Measurements from ENCODE around the gene CCDC66.
A peak's percentile ranks its signal among the peaks of the same experiment; 100 is the strongest.

Gene CCDC66

DNA sequence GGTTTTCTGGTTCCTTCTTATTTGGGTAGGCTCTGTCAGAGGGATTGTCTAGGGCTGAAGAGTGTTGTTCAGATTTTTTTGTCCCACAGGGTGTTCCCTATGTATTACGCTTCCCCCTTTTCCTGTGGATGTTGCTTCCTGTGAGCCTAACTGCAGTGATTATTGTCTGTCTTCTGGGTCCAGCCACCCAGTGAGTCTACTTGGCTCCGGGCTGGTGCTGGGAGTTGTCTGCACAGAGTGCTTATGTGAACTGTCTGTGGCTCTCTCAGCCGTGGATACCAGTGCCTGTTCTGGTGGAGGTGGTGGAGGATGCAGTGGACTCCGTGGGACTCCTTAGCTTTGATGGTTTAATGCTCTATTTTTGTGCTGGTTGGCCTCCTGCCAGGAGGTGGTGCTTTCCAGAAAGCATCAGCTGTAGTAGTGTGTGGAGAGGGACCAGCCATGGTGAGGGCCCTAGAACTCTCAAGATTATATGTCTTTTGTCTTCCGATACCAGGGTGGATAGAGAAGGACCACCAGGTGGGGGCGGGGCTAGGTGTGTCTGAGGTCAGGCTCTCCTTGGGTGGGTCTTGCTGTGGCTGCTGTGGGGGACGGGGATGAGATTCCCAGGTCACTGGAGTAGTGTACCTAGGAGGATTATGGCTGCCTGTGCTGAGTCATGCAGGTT is 53.8 kb downstream of the CCDC66 start:
- TF ChIP-seq POLR2A (IDR thresholded peaks at IDR 0.05; ENCODE audit: low read depth, low read length): no peak
- FAIRE-seq: no peak
- DNase-seq (ENCODE audit: insufficient read length, low spot score): no peak

- FAIRE-seq (no peak), DNase-seq (ENCODE audit: insufficient read length, low spot score) (no peak)
- TF ChIP-seq POLR2A (IDR thresholded peaks at IDR 0.05; ENCODE audit: low read depth, low read length): no peak
Observed at GRCh38 chr3:56611364-56611763, 54.4 kb downstream of the CCDC66 start.

GRCh38 chr3:56612146-56612545 is 55.2 kb downstream of the CCDC66 start:
- no peak for FAIRE-seq
- TF ChIP-seq POLR2A (IDR thresholded peaks at IDR 0.05; ENCODE audit: low read depth, low read length): no peak

GRCh38 chr3:56613016-56613415 is 56.0 kb downstream of the CCDC66 start:
- FAIRE-seq (no peak), DNase-seq (ENCODE audit: insufficient read length, low spot score) (no peak)
- TF ChIP-seq POLR2A (IDR thresholded peaks at IDR 0.05; ENCODE audit: low read depth, low read length): no peak

More at GRCh38 chr3:56612146-56612545, 55.2 kb downstream of the CCDC66 start:
- DNase-seq (ENCODE audit: insufficient read length, low spot score): no peak

GRCh38 chr3:56616478-56617006 is 59.6 kb downstream of the CCDC66 start:
- FAIRE-seq: no peak
- DNase-seq (ENCODE audit: insufficient read length, low spot score): no peak
- TF ChIP-seq POLR2A (IDR thresholded peaks at IDR 0.05; ENCODE audit: low read depth, low read length): no peak

DNA sequence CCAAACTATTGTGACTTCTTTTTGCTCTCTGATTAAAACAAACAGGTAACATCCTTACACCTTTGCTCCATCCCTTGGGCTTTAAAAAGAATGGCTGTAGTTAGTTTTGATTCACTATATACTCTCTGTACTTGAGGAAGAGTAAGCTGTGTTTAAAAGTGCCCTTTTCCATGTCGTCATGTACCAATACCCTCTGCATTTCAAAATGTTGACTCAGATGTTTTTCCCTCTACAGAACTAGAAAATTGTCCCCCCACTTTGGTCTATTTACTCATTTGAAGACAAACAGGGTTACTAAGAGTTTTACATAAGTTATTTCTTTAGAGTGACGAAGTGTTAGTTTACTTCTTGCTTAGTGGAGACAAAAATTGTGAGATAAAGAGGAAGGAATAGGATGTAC is 63.4 kb downstream of the CCDC66 start:
- FAIRE-seq: no peak
- TF ChIP-seq POLR2A (IDR thresholded peaks at IDR 0.05; ENCODE audit: low read depth, low read length): no peak
- no peak for DNase-seq (ENCODE audit: insufficient read length, low spot score)

DNA sequence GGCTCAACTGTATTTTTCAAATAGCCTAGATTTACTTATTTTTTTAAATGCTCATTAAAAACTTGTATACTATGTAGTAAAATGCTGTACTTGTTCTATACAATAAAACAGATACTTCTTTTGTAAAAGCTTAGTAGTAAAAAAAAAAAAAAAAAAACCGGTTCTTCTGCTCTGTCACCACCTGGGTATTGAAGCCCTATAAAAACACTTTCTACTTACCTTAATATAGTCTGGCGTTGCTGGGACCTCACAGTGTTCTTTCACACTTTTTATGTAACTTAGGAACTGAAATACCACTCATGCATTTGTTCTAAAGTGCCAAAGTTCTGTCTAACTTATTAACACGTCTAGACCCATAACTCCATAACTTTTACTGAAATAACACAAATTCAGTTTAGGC is 64.7 kb downstream of the CCDC66 start:
- no peak for TF ChIP-seq POLR2A (IDR thresholded peaks at IDR 0.05; ENCODE audit: low read depth, low read length)
- FAIRE-seq (no peak), DNase-seq (ENCODE audit: insufficient read length, low spot score) (no peak)

- DNase-seq (ENCODE audit: insufficient read length, low spot score): no peak
- no peak for FAIRE-seq
- TF ChIP-seq POLR2A (IDR thresholded peaks at IDR 0.05; ENCODE audit: low read depth, low read length): no peak
Observed at GRCh38 chr3:56622381-56622780, 65.4 kb downstream of the CCDC66 start.

DNA sequence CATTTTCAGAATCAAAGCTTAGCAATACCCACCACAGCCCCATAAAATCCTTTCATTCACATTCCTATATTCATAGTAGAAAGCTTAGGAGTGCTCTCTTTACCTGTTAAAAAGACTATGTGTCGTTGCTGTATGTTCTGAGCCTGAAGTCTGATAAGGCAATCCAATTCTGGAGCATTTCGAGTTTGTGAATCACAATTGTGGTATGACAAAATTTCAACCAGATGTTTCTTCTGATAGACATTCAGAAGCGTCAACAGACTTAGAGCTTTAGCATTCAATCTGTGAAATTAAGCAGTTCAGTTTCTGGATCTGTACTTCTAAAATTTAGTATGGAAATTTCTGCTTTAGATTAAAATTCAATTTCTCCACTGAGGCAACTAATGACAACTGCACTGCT is 67.8 kb downstream of the CCDC66 start:
- FAIRE-seq: peak; percentile 50
- no peak for DNase-seq (ENCODE audit: insufficient read length, low spot score)
- TF ChIP-seq POLR2A (IDR thresholded peaks at IDR 0.05; ENCODE audit: low read depth, low read length): no peak

- DNase-seq (ENCODE audit: insufficient read length, low spot score): no peak
- no peak for FAIRE-seq
- TF ChIP-seq POLR2A (IDR thresholded peaks at IDR 0.05; ENCODE audit: low read depth, low read length): no peak
Observed at GRCh38 chr3:56629047-56629446, 72.1 kb downstream of the CCDC66 start.

GRCh38 chr3:56629451-56629850 is 72.5 kb downstream of the CCDC66 start:
- no peak for TF ChIP-seq POLR2A (IDR thresholded peaks at IDR 0.05; ENCODE audit: low read depth, low read length)
- FAIRE-seq (no peak), DNase-seq (ENCODE audit: insufficient read length, low spot score) (no peak)

DNA sequence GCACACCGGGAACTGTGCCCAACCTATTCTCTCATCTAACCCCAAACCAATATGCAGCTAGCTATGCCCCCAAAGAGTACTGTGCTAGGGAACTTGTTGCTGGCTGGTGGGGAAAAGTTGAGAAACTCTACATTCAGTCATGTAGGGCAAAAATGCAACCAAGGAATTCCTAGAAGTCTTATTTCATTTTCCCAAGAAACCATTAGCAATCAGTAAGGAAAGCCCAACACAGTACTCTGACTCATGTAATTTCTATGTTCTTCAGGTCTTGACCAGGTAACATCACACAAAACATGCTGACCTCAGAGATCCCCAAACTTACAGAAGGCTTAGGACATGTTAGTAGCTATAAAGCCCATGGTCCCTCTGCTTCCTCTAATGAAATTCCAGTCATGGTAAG is 74.0 kb downstream of the CCDC66 start:
- TF ChIP-seq POLR2A (IDR thresholded peaks at IDR 0.05; ENCODE audit: low read depth, low read length): no peak
- DNase-seq (ENCODE audit: insufficient read length, low spot score) (no peak), FAIRE-seq (no peak)

GRCh38 chr3:56633181-56633580 is 76.2 kb downstream of the CCDC66 start:
- no peak for TF ChIP-seq POLR2A (IDR thresholded peaks at IDR 0.05; ENCODE audit: low read depth, low read length)
- no peak for FAIRE-seq

GRCh38 chr3:56633602-56634535 is 76.9 kb downstream of the CCDC66 start:
- no peak for TF ChIP-seq POLR2A (IDR thresholded peaks at IDR 0.05; ENCODE audit: low read depth, low read length)
- no peak for FAIRE-seq
- DNase-seq (ENCODE audit: insufficient read length, low spot score): no peak

More at GRCh38 chr3:56633181-56633580, 76.2 kb downstream of the CCDC66 start:
- no peak for DNase-seq (ENCODE audit: insufficient read length, low spot score)
